IMR-90 (cell line): ENCODE measurements around the gene CLIC3. TPM values are rescaled to one million over a fixed set of nuclear protein-coding genes. Genes with fewer than 3 reads are reported as not detected.

Source experiments
- ATAC-seq: fragments of 200-7000 bp; cut with Tn5 transposase; 2 replicates; pipeline ENCODE4 v1.9.1; 2020; ENCODE audit warnings: low read depth, mild to moderate bottlenecking, moderate library complexity
- BruUV-seq: library from RNA; stranded (reverse); fragments of 400-500 nt; replicated peaks from 2 replicates; lab custom pipeline; 2021; lab: Mats Ljungman, UMichigan
- CTCF ChIA-PET: fragments of 300-600 bp; formaldehyde crosslinking; extraction: SDS; loops from one replicate; lab custom pipeline; 2021; ENCODE audit warnings: antibody characterized with exemption; lab: Yijun Ruan, JAX
- POLR2A ChIA-PET: fragments of 300-600 bp; sonication (Branson Sonifier 250); formaldehyde crosslinking; loops from one replicate; lab custom pipeline; 2022; ENCODE audit warnings: antibody characterized with exemption; ENCODE audit not compliant: unreplicated experiment; lab: Charles Lee
- DNase-seq: peaks from one replicate; pipeline ENCODE4 v3.0.0; 2013
- H2AFZ ChIP-seq: replicated peaks from 2 replicates; pipeline ENCODE3; 2013; ENCODE audit warnings: low read length, mild to moderate bottlenecking; ENCODE audit not compliant: poor library complexity
- H2AK5ac ChIP-seq: 2 replicates; pipeline ENCODE4 v1.6.1; 2013; ENCODE audit warnings: low read depth, low read length, inconsistent platforms
- H2AK9ac ChIP-seq: replicated peaks from 2 replicates; pipeline ENCODE3; 2013; ENCODE audit warnings: mild to moderate bottlenecking, low read depth, low read length, moderate library complexity; ENCODE audit not compliant: poor library complexity
- H2BK120ac ChIP-seq: 2 replicates; pipeline ENCODE4 v1.6.1; 2013; ENCODE audit warnings: low read depth, low read length, inconsistent platforms
- H2BK15ac ChIP-seq: 3 replicates; pipeline ENCODE4 v1.6.1; 2013; ENCODE audit warnings: low read depth, low read length, inconsistent platforms
- H2BK20ac ChIP-seq: 2 replicates; pipeline ENCODE4 v1.6.1; 2013; ENCODE audit warnings: low read depth, mild to moderate bottlenecking, inconsistent platforms, low read length, moderate library complexity
- H2BK5ac ChIP-seq: 2 replicates; pipeline ENCODE4 v1.6.1; 2013; ENCODE audit warnings: mild to moderate bottlenecking, low read depth, low read length, inconsistent platforms; ENCODE audit not compliant: poor library complexity, severe bottlenecking
- H3K14ac ChIP-seq: replicated peaks from 2 replicates; pipeline ENCODE4 v1.6.1; 2013; ENCODE audit warnings: low read depth, low read length, inconsistent platforms
- H3K18ac ChIP-seq: 2 replicates; pipeline ENCODE4 v1.6.1; 2013; ENCODE audit warnings: low read depth, low read length, control low read depth
- H3K23ac ChIP-seq: 2 replicates; pipeline ENCODE4 v1.6.1; 2013; ENCODE audit warnings: low read depth, low read length, inconsistent platforms
- H3K27ac ChIP-seq: 2 replicates; pipeline ENCODE4 v1.5.1; 2013; ENCODE audit warnings: mild to moderate bottlenecking, control low read depth, low read length; ENCODE audit not compliant: insufficient read depth
- H3K27me3 ChIP-seq: 2 replicates; pipeline ENCODE4 v1.6.1; 2013; ENCODE audit warnings: low read length; ENCODE audit not compliant: control insufficient read depth, insufficient read depth
- H3K36me3 ChIP-seq: 2 replicates; pipeline ENCODE4 v1.6.1; 2013; ENCODE audit warnings: low read length, mixed read lengths; ENCODE audit not compliant: control insufficient read depth, insufficient read depth
- H3K4ac ChIP-seq: 2 replicates; pipeline ENCODE4 v1.6.1; 2013; ENCODE audit warnings: low read depth, low read length, inconsistent platforms
- H3K4me1 ChIP-seq: 2 replicates; pipeline ENCODE4 v1.6.1; 2013; ENCODE audit warnings: low read length, mixed read lengths; ENCODE audit not compliant: control insufficient read depth, insufficient read depth
- H3K4me2 ChIP-seq: 2 replicates; pipeline ENCODE4 v1.6.1; 2013; ENCODE audit warnings: low read depth, mild to moderate bottlenecking, control low read depth, low read length, moderate library complexity
- H3K4me3 ChIP-seq: 2 replicates; pipeline ENCODE4 v1.5.1; 2013; ENCODE audit warnings: low read depth, mild to moderate bottlenecking, control low read depth, low read length, moderate library complexity; ENCODE audit not compliant: insufficient read depth
- H3K56ac ChIP-seq: 2 replicates; pipeline ENCODE4 v1.6.1; 2013; ENCODE audit warnings: low read length, inconsistent platforms; ENCODE audit not compliant: insufficient read depth; ENCODE audit errors: extremely low read depth
- H3K79me1 ChIP-seq, 2 experiments: 2 replicates each; pipeline ENCODE4 v1.6.1; 2013; ENCODE audit warnings: low read length in 2 of 2, inconsistent platforms in 1 of 2, low read depth in 1 of 2
- H3K9ac ChIP-seq: 2 replicates; pipeline ENCODE4 v1.6.1; 2013; ENCODE audit warnings: low read depth, low read length, control low read depth
- H3K9me1 ChIP-seq: 2 replicates; pipeline ENCODE4 v1.6.1; 2013; ENCODE audit warnings: low read length, inconsistent platforms; ENCODE audit not compliant: insufficient read depth
- H3K9me3 ChIP-seq: 2 replicates; pipeline ENCODE4 v1.6.1; 2013; ENCODE audit warnings: low read length; ENCODE audit not compliant: control insufficient read depth, insufficient read depth
- H4K20me1 ChIP-seq: 2 replicates; pipeline ENCODE4 v1.6.1; 2013; ENCODE audit warnings: low read length, inconsistent platforms; ENCODE audit not compliant: insufficient read depth
- H4K5ac ChIP-seq: 2 replicates; pipeline ENCODE4 v1.6.1; 2013; ENCODE audit warnings: mild to moderate bottlenecking, low read depth, low read length, control low read depth
- H4K8ac ChIP-seq, 2 experiments: 2 replicates each; pipeline ENCODE4 v1.6.1; 2013; ENCODE audit warnings: low read depth in 2 of 2, low read length in 2 of 2, control low read depth in 1 of 2, inconsistent platforms in 1 of 2
- H4K91ac ChIP-seq: 2 replicates; pipeline ENCODE4 v1.6.1; 2013; ENCODE audit warnings: low read depth, low read length, inconsistent platforms; ENCODE audit not compliant: insufficient read depth
- BHLHE40 ChIP-seq: fragments of 150-350 bp; IDR thresholded peaks from 2 replicates; pipeline ENCODE4 v1.6.1; 2016; ENCODE audit warnings: mild to moderate bottlenecking, low read depth, low read length
- CEBPB ChIP-seq: IDR thresholded peaks from 2 replicates; pipeline ENCODE4 v1.6.1; 2012; ENCODE audit warnings: low read depth, low read length, improper control_type of control experiment
- CHD1 ChIP-seq: IDR thresholded peaks from 2 replicates; pipeline ENCODE4 v1.6.1; 2012; ENCODE audit warnings: low read depth, low read length, improper control_type of control experiment
- CTCF ChIP-seq: conservative IDR thresholded peaks from 2 replicates; pipeline ENCODE4 v1.5.1; 2012; ENCODE audit warnings: mild to moderate bottlenecking, low read depth, low read length, improper control_type of control experiment
- ELK1 ChIP-seq: fragments of 150-350 bp; IDR thresholded peaks from 2 replicates; pipeline ENCODE4 v1.6.1; 2016; ENCODE audit warnings: low read depth, mild to moderate bottlenecking, low read length, moderate library complexity, borderline replicate concordance
- FOS ChIP-seq: fragments of 150-350 bp; IDR thresholded peaks from 2 replicates; pipeline ENCODE4 v1.6.1; 2016; ENCODE audit warnings: low read depth, low read length
- MAZ ChIP-seq: IDR thresholded peaks from 2 replicates; pipeline ENCODE4 v1.6.1; 2012; ENCODE audit warnings: low read depth, mild to moderate bottlenecking, low read length, improper control_type of control experiment, moderate library complexity, borderline replicate concordance
- MXI1 ChIP-seq: IDR thresholded peaks from 2 replicates; pipeline ENCODE4 v1.6.1; 2012; ENCODE audit warnings: low read depth, mild to moderate bottlenecking, low read length, moderate library complexity, borderline replicate concordance
- NFE2L2 ChIP-seq: fragments of 150-350 bp; IDR thresholded peaks from 2 replicates; pipeline ENCODE4 v1.6.1; 2016; ENCODE audit warnings: low read depth, mild to moderate bottlenecking, low read length
- RCOR1 ChIP-seq: IDR thresholded peaks from 2 replicates; pipeline ENCODE4 v1.6.1; 2012; ENCODE audit warnings: mild to moderate bottlenecking, low read length, improper control_type of control experiment; ENCODE audit not compliant: insufficient replicate concordance
- RFX5 ChIP-seq: IDR thresholded peaks from 2 replicates; pipeline ENCODE4 v1.8.0; 2012; ENCODE audit warnings: low read depth, mild to moderate bottlenecking, low read length, moderate library complexity
- USF2 ChIP-seq: fragments of 150-350 bp; IDR thresholded peaks from 2 replicates; pipeline ENCODE4 v1.6.1; 2017; ENCODE audit warnings: mild to moderate bottlenecking, antibody characterized with exemption, low read length, low read depth
- WGBS, 2 experiments: methylation state at CpG; one replicate each; pipeline versions ENCODE4 v1.1.5 to v1.1.7; 2013; ENCODE audit warnings: missing lambda C conversion rate in 2 of 2; ENCODE audit not compliant: insufficient read length in 1 of 2; ENCODE audit errors: extremely low coverage in 2 of 2; 5-methylcytosine and 5-hydroxymethylcytosine counted together
- dilution Hi-C: fragments of 300-500 bp; cut with HindIII; formaldehyde crosslinking; loops from one replicate; pipeline ENCODE4 v1.14.3; 2018; ENCODE audit warnings: low sequenced_read_pairs; ENCODE audit not compliant: unreplicated experiment
- in situ Hi-C: fragments of 300-500 bp; cut with MboI; formaldehyde crosslinking; loops from 3 replicates; pipeline ENCODE4 v1.14.3; 2019; ENCODE audit warnings: low sequenced_read_pairs, inconsistent platforms, mixed read lengths
- intact Hi-C: fragments of 100-400 bp; cut with micrococcal nuclease; formaldehyde crosslinking; loops from 2 replicates; pipeline ENCODE4 v1.10.0; 2022
- polyA plus RNA-seq, 3 experiments: library from polyadenylated mRNA; depleted of rRNA; stranded (reverse); fragments of >200 nt; gene quantifications; 2 replicates each; pipeline ENCODE4 v1.2.3, GENCODE V29; 2012; ENCODE audit warnings: low replicate concordance in 1 of 3
- total RNA-seq: library from RNA; depleted of rRNA; stranded (reverse); fragments of >200 nt; gene quantifications from 2 replicates; pipeline ENCODE4 v1.2.3, GENCODE V29; 2012

CLIC3 gene
- total and polyA plus RNA-seq, 2 of the 4 experiments (the other 2 are of a cell fraction), result 0.18 to 1.7 TPM

DNA sequence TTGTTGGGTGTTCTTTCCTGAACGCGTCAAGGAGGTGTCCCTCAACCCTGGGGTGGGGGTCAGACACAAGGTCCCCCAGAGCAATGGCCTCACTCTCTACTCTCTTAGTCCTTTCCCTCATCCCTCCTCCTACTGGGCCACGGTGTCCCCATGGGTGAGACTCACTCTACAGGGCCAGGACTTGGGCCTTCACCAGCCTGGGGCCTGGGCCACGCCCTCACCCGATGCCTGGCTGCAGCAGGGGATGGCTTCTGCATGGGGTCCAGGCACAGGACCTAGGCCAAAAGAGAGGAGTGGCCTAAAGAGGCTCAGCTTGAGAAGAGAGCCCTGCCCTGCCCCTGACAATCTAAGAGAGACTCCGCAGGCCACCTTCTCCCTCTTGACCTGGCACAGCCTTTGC lies 38.5 kb downstream of the CLIC3 start:
- Histone ChIP-seq H3K14ac (no peak overlapping the region), H3K36me3 (no peaks in the 10 kb centered on the region), H3K4ac (no peak overlapping the region), H2BK15ac (no peak overlapping the region), H3K4me3 (no peak overlapping the region), H3K27me3 (peaks cover 26% of the 10 kb centered on the region), H3K4me2 (no peak overlapping the region), H2AFZ (no peak overlapping the region), H3K56ac (no peak overlapping the region), H3K9me1 (peaks cover 2% of the 10 kb centered on the region; the same call in 1 of the 2 replicates), H3K4me1 (no peaks in the 10 kb centered on the region), H3K23ac (no peak overlapping the region), H3K9me3 (peaks cover 3% of the 10 kb centered on the region), H4K91ac (no peak overlapping the region), H4K20me1 (no peaks in the 10 kb centered on the region), H2BK5ac (no peak overlapping the region), H2AK9ac (no peak overlapping the region), H3K9ac (no peak overlapping the region), H2BK20ac (no peak overlapping the region), H4K8ac (no peak overlapping the region), H2AK5ac (no peak overlapping the region), H3K27ac (no peak overlapping the region), H2BK120ac (no peak overlapping the region), H3K18ac (no peak overlapping the region), H3K79me1 (no peaks in the 10 kb centered on the region), H4K5ac (no peak overlapping the region)
- no peak for TF ChIP-seq BHLHE40
- no peak for TF ChIP-seq MXI1
- TF ChIP-seq CEBPB, result no peak
- no peak for TF ChIP-seq CHD1
- no peak for TF ChIP-seq RCOR1
- no peak for TF ChIP-seq ELK1
- TF ChIP-seq MAZ, result no peak
- no peak for TF ChIP-seq FOS
- TF ChIP-seq NFE2L2, result no peak
- TF ChIP-seq RFX5, result no peak
- no peak for TF ChIP-seq CTCF
- no peak for TF ChIP-seq USF2
- no peak for DNase-seq
- WGBS, 2 experiments, result 90% methylated on average over 2 of the region's 6 CpGs; no CpG with 5 or more reads in 1 of the 2 experiments
- in situ Hi-C loops (no loop called here), dilution Hi-C loops (no loop called here), intact Hi-C loops (no loop called here)
- POLR2A ChIA-PET, result no interaction called here
- BruUV-seq, result no TSS peak
- ATAC-seq, result no peak
- CTCF ChIA-PET, result no interaction called here
